Measurements from ENCODE around the gene METTL16. TPM values are rescaled to one million over a fixed set of nuclear protein-coding genes. Genes with fewer than 3 reads are reported as not detected.
A peak's percentile ranks its signal among the peaks of the same experiment; 100 is the strongest.

The METTL16 gene
- total RNA-seq, 1 experiment from 2014 or later, result 54.1 TPM

DNA sequence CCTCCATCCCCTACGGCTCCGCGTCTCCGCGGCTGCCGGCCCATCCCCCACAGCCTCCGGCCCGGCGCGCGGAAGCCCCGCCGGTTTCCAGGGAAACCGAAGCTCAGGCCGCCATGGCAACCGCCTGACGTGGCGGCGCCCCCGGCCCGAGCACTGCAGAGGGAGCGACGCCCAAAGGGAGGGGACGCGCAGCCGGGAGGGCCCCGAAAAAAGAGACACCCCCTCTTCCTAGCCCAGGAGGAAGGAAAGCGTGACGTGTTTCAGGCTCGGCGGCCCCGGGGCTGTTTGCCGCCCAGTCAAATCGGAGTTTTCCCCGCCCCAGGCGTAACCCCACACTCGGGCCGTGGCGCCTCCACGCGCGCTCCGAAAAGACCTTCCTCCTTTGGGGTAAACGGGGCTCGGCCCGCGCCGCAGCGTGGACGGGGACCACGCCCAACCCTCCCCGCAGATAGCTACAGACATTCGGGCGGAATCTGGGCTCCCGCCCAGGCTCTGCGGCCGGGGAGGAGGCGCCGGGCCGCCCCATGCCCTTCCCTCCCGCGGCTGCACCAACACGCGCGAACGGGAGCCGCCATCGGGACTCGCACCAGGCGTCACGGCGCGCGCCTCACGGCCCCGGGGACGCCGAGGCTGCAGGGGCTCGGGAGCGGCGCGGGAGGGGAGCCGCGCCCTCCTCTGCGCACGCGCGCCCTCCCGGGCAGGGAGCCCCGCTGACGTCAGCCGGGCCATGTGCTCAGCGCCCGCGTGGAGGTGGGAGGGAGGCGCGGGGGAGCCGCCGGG, 118.3 kb downstream of the METTL16 start (continued):
- TF ChIP-seq, protein P1, sequence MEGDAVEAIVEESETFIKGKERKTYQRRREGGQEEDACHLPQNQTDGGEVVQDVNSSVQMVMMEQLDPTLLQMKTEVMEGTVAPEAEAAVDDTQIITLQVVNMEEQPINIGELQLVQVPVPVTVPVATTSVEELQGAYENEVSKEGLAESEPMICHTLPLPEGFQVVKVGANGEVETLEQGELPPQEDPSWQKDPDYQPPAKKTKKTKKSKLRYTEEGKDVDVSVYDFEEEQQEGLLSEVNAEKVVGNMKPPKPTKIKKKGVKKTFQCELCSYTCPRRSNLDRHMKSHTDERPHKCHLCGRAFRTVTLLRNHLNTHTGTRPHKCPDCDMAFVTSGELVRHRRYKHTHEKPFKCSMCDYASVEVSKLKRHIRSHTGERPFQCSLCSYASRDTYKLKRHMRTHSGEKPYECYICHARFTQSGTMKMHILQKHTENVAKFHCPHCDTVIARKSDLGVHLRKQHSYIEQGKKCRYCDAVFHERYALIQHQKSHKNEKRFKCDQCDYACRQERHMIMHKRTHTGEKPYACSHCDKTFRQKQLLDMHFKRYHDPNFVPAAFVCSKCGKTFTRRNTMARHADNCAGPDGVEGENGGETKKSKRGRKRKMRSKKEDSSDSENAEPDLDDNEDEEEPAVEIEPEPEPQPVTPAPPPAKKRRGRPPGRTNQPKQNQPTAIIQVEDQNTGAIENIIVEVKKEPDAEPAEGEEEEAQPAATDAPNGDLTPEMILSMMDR (IDR thresholded peaks at IDR 0.05), result no peak
- TF ChIP-seq MLX (CRISPR knock-in tag; IDR thresholded peaks at IDR 0.05) (no peak), NR2C2 (CRISPR knock-in tag; IDR thresholded peaks at IDR 0.05) (no peak), USF1 (CRISPR knock-in tag; IDR thresholded peaks at IDR 0.05) (0 out of 2 replicates have a peak, but pooled peaks have one; percentile 44), IRF2 (CRISPR knock-in tag; IDR thresholded peaks at IDR 0.05; ENCODE audit: borderline replicate concordance, low read depth) (no peak), ZNF512 (CRISPR knock-in tag; IDR thresholded peaks at IDR 0.05; ENCODE audit: borderline replicate concordance) (no peak), E2F1 (CRISPR knock-in tag; IDR thresholded peaks at IDR 0.05) (no peak), TEAD1 (CRISPR knock-in tag; IDR thresholded peaks at IDR 0.05) (0 out of 2 replicates have a peak, but pooled peaks have one; percentile 28), ERG (CRISPR knock-in tag; IDR thresholded peaks at IDR 0.05) (no peak), TP53 (CRISPR knock-in tag; IDR thresholded peaks at IDR 0.05) (no peak), MXD4 (CRISPR knock-in tag; IDR thresholded peaks at IDR 0.05; ENCODE audit: borderline replicate concordance) (no peak), CBFB (CRISPR knock-in tag; IDR thresholded peaks at IDR 0.05; ENCODE audit: low read depth) (no peak), SP1 (CRISPR knock-in tag; conservative IDR thresholded peaks at IDR 0.05) (peak; percentile 58)
- TF ChIP-seq, protein P2, sequence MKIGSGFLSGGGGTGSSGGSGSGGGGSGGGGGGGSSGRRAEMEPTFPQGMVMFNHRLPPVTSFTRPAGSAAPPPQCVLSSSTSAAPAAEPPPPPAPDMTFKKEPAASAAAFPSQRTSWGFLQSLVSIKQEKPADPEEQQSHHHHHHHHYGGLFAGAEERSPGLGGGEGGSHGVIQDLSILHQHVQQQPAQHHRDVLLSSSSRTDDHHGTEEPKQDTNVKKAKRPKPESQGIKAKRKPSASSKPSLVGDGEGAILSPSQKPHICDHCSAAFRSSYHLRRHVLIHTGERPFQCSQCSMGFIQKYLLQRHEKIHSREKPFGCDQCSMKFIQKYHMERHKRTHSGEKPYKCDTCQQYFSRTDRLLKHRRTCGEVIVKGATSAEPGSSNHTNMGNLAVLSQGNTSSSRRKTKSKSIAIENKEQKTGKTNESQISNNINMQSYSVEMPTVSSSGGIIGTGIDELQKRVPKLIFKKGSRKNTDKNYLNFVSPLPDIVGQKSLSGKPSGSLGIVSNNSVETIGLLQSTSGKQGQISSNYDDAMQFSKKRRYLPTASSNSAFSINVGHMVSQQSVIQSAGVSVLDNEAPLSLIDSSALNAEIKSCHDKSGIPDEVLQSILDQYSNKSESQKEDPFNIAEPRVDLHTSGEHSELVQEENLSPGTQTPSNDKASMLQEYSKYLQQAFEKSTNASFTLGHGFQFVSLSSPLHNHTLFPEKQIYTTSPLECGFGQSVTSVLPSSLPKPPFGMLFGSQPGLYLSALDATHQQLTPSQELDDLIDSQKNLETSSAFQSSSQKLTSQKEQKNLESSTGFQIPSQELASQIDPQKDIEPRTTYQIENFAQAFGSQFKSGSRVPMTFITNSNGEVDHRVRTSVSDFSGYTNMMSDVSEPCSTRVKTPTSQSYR (CRISPR knock-in tag; IDR thresholded peaks at IDR 0.05), result peak; percentile 82; the same call in 1 of the 2 replicates
- TF ChIP-seq, protein P3, sequence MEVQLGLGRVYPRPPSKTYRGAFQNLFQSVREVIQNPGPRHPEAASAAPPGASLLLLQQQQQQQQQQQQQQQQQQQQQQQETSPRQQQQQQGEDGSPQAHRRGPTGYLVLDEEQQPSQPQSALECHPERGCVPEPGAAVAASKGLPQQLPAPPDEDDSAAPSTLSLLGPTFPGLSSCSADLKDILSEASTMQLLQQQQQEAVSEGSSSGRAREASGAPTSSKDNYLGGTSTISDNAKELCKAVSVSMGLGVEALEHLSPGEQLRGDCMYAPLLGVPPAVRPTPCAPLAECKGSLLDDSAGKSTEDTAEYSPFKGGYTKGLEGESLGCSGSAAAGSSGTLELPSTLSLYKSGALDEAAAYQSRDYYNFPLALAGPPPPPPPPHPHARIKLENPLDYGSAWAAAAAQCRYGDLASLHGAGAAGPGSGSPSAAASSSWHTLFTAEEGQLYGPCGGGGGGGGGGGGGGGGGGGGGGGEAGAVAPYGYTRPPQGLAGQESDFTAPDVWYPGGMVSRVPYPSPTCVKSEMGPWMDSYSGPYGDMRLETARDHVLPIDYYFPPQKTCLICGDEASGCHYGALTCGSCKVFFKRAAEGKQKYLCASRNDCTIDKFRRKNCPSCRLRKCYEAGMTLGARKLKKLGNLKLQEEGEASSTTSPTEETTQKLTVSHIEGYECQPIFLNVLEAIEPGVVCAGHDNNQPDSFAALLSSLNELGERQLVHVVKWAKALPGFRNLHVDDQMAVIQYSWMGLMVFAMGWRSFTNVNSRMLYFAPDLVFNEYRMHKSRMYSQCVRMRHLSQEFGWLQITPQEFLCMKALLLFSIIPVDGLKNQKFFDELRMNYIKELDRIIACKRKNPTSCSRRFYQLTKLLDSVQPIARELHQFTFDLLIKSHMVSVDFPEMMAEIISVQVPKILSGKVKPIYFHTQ (CRISPR knock-in tag; IDR thresholded peaks at IDR 0.05), result no peak
- TF ChIP-seq, protein P4, sequence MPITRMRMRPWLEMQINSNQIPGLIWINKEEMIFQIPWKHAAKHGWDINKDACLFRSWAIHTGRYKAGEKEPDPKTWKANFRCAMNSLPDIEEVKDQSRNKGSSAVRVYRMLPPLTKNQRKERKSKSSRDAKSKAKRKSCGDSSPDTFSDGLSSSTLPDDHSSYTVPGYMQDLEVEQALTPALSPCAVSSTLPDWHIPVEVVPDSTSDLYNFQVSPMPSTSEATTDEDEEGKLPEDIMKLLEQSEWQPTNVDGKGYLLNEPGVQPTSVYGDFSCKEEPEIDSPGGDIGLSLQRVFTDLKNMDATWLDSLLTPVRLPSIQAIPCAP (CRISPR knock-in tag; IDR thresholded peaks at IDR 0.05), result no peak
- TF ChIP-seq, protein P5, sequence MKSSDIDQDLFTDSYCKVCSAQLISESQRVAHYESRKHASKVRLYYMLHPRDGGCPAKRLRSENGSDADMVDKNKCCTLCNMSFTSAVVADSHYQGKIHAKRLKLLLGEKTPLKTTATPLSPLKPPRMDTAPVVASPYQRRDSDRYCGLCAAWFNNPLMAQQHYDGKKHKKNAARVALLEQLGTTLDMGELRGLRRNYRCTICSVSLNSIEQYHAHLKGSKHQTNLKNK (CRISPR knock-in tag; IDR thresholded peaks at IDR 0.05), result no peak
- TF ChIP-seq, protein P6, sequence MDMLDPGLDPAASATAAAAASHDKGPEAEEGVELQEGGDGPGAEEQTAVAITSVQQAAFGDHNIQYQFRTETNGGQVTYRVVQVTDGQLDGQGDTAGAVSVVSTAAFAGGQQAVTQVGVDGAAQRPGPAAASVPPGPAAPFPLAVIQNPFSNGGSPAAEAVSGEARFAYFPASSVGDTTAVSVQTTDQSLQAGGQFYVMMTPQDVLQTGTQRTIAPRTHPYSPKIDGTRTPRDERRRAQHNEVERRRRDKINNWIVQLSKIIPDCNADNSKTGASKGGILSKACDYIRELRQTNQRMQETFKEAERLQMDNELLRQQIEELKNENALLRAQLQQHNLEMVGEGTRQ (CRISPR knock-in tag; IDR thresholded peaks at IDR 0.05), result peak; percentile 74
- TF ChIP-seq, protein P7, sequence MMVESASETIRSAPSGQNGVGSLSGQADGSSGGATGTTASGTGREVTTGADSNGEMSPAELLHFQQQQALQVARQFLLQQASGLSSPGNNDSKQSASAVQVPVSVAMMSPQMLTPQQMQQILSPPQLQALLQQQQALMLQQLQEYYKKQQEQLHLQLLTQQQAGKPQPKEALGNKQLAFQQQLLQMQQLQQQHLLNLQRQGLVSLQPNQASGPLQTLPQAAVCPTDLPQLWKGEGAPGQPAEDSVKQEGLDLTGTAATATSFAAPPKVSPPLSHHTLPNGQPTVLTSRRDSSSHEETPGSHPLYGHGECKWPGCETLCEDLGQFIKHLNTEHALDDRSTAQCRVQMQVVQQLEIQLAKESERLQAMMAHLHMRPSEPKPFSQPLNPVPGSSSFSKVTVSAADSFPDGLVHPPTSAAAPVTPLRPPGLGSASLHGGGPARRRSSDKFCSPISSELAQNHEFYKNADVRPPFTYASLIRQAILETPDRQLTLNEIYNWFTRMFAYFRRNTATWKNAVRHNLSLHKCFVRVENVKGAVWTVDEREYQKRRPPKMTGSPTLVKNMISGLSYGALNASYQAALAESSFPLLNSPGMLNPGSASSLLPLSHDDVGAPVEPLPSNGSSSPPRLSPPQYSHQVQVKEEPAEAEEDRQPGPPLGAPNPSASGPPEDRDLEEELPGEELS (CRISPR knock-in tag; IDR thresholded peaks at IDR 0.05), result no peak
